Measurements from ENCODE around the gene MACC1.

The MACC1 gene

GRCh38 chr7:20157456-20157855 lies 59.7 kb downstream of the MACC1 start:
- no peak overlapping the region for H3K4me3 ChIP-seq (ENCODE audit: control insufficient read depth, low read depth, low read length)
- no peak for TF ChIP-seq CTCF (conservative IDR thresholded peaks at IDR 0.05; ENCODE audit: control insufficient read depth, insufficient read depth, low read depth, low read length)
- no peak for DNase-seq (ENCODE audit: low read depth)

DNA sequence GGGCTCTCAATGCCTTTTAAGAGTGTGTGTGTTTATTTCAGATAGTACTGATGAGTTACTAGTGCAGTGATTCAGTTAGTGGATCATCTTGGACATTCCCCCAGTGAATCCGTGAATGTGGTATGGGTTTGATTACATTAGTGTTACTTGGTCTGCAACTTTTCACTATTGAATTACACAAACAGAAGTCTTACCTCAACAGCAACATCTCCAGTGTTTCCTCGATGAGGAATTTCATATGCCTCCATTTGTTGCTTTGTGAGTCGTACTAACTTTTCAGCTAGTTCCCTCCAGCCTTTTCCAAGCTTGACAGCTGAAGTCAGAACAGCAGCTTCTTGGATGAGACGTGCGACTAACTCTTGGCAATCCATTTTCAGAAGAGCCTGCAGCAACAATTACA lies 63.2 kb downstream of the MACC1 start:
- DNase-seq (ENCODE audit: low read depth), result peak; percentile 42
- H3K4me3 ChIP-seq (ENCODE audit: control insufficient read depth, low read depth, low read length), result no peak overlapping the region
- TF ChIP-seq CTCF (conservative IDR thresholded peaks at IDR 0.05; ENCODE audit: control insufficient read depth, insufficient read depth, low read depth, low read length), result no peak

DNA sequence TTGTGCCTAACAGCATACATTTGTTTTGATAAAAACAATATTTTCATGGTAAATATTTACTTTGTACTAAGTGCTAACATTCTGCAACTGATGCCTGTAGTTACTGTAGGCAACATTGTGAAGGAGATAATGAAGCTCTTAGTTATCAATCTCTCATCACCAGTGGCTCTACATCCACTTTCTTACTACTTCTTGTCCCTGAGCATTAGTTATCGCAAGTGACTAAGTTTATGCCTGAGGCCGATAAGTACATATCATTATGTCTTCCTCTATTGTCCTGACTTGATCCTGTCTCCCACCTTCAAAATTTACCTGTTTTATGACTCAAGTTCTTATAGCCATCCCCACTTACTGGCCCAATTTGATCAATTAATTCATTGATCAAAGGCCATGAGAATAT lies 63.6 kb downstream of the MACC1 start:
- TF ChIP-seq CTCF (conservative IDR thresholded peaks at IDR 0.05; ENCODE audit: control insufficient read depth, insufficient read depth, low read depth, low read length), result no peak
- no peak for DNase-seq (ENCODE audit: low read depth)

GRCh38 chr7:20152511-20152910 lies 64.7 kb downstream of the MACC1 start:
- no peak for TF ChIP-seq CTCF (conservative IDR thresholded peaks at IDR 0.05; ENCODE audit: control insufficient read depth, insufficient read depth, low read depth, low read length)
- DNase-seq (ENCODE audit: low read depth), result no peak
- H3K4me3 ChIP-seq (ENCODE audit: control insufficient read depth, low read depth, low read length), result no peak overlapping the region

More for the DNA sequence above, 63.6 kb downstream of the MACC1 start:
- no peak overlapping the region for H3K4me3 ChIP-seq (ENCODE audit: control insufficient read depth, low read depth, low read length)

DNA sequence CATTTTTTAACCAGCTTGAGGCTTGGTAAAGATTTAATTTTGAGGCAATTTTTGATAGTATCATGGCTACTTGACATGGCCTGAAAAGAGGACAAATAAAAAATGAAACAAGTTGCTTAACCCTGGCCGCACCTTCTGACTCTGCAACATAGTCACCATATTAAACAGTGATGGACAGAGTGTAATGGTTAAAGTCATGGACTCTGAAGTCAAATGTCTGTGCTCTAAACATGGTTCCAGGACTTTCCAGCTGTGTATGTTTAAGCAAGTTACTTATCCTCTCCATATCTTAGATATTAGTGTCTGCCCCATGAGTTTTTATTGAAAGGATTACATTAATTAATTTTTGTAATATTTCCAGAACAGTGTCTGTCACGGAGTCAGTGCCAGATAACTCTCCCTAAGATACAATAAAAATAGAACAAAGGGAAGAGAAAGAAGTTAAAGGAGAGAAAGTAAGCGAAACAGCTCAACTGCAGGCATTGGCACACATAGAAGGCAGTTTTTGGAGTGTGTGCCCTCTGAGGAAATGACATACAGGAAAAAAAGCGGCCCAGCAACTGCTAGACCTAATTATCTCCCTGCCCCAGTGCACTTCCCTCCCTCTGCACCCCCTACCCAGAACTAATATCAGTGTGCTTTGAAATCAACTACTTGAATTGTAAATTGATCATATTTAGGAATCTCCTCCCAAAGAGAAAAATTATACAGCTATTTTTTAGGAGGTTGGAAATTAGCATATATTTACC lies 65.3 kb downstream of the MACC1 start:
- no peak for TF ChIP-seq CTCF (conservative IDR thresholded peaks at IDR 0.05; ENCODE audit: control insufficient read depth, insufficient read depth, low read depth, low read length)
- no peak overlapping the region for H3K4me3 ChIP-seq (ENCODE audit: control insufficient read depth, low read depth, low read length)
- DNase-seq (ENCODE audit: low read depth), result no peak

- TF ChIP-seq CTCF (conservative IDR thresholded peaks at IDR 0.05; ENCODE audit: control insufficient read depth, insufficient read depth, low read depth, low read length), result no peak
- peak; percentile 36 for DNase-seq (ENCODE audit: low read depth)
Observed at GRCh38 chr7:20146451-20146850, 70.7 kb downstream of the MACC1 start.

More at GRCh38 chr7:20146451-20146850, 70.7 kb downstream of the MACC1 start:
- no peak overlapping the region for H3K4me3 ChIP-seq (ENCODE audit: control insufficient read depth, low read depth, low read length)

Data from fibroblast of mammary gland (primary cell).